NT2/D1 (cell line): Measurements from ENCODE around the gene KAZN.

Experiments used
- DNase-seq: peaks from one replicate; pipeline ENCODE4 v3.0.0-alpha.2; 2011; ENCODE audit warnings: low read depth, low spot score
- H3K27me3 ChIP-seq: 2 replicates; pipeline ENCODE4 v1.6.0; 2011; ENCODE audit warnings: mild to moderate bottlenecking; ENCODE audit not compliant: insufficient read length, insufficient read depth
- H3K36me3 ChIP-seq: 2 replicates; pipeline ENCODE4 v1.6.1; 2011; ENCODE audit warnings: mild to moderate bottlenecking, low read length, mixed read lengths; ENCODE audit not compliant: insufficient read depth, insufficient read length
- H3K4me1 ChIP-seq: 2 replicates; pipeline ENCODE4 v1.5.1; 2011; ENCODE audit not compliant: insufficient read depth, insufficient read length
- H3K4me3 ChIP-seq: 2 replicates; pipeline ENCODE4 v1.5.1; 2011; ENCODE audit warnings: low read depth; ENCODE audit not compliant: insufficient read length
- H3K9ac ChIP-seq: 2 replicates; pipeline ENCODE4 v1.6.0; 2011; ENCODE audit warnings: low read depth; ENCODE audit not compliant: insufficient read length
- H3K9me3 ChIP-seq: 2 replicates; pipeline ENCODE4 v1.5.1; 2011; ENCODE audit warnings: mild to moderate bottlenecking, low read length; ENCODE audit not compliant: insufficient read depth
- SUZ12 ChIP-seq: IDR thresholded peaks from 2 replicates; pipeline ENCODE4 v1.6.1; 2011; ENCODE audit not compliant: insufficient read length, insufficient read depth; ENCODE audit errors: extremely low read depth
- YY1 ChIP-seq: IDR thresholded peaks from 2 replicates; pipeline ENCODE4 v1.6.1; 2011; ENCODE audit not compliant: insufficient read length, insufficient read depth
- ZNF274 ChIP-seq: IDR thresholded peaks from 2 replicates; pipeline ENCODE4 v1.6.1; 2011; ENCODE audit warnings: mild to moderate bottlenecking, low read depth, low read length

The KAZN gene

GRCh38 chr1:14795589-14795988 is 197.1 kb downstream of the KAZN start:
- Histone ChIP-seq H3K4me3 (no peak overlapping the region), H3K27me3 (no peaks in the 10 kb centered on the region), H3K9ac (no peak overlapping the region), H3K36me3 (no peaks in the 10 kb centered on the region), H3K4me1 (no peaks in the 10 kb centered on the region), H3K9me3 (no peaks in the 10 kb centered on the region)
- no peak for TF ChIP-seq SUZ12
- no peak for TF ChIP-seq YY1
- TF ChIP-seq ZNF274, result no peak
- no peak for DNase-seq

GRCh38 chr1:14800014-14800413 is 201.5 kb downstream of the KAZN start:
- no peaks in the 10 kb centered on the region for H3K27me3 ChIP-seq
- no peak for TF ChIP-seq ZNF274
- no peak for TF ChIP-seq SUZ12
- no peak for TF ChIP-seq YY1
- no peaks in the 10 kb centered on the region for H3K9me3 ChIP-seq
- H3K4me1 ChIP-seq, result no peaks in the 10 kb centered on the region
- H3K36me3 ChIP-seq, result no peaks in the 10 kb centered on the region
- no peak overlapping the region for H3K9ac ChIP-seq
- no peak for DNase-seq
- H3K4me3 ChIP-seq, result no peak overlapping the region

- H3K27me3 ChIP-seq, result no peaks in the 10 kb centered on the region
- no peak for TF ChIP-seq ZNF274
- no peak for TF ChIP-seq YY1
- no peak for DNase-seq
- H3K4me3 ChIP-seq, result no peak overlapping the region
- H3K9me3 ChIP-seq, result no peaks in the 10 kb centered on the region
- no peaks in the 10 kb centered on the region for H3K36me3 ChIP-seq
- H3K4me1 ChIP-seq, result no peaks in the 10 kb centered on the region
- no peak overlapping the region for H3K9ac ChIP-seq
These were observed 202.1 kb downstream of the KAZN start for GRCh38 chr1:14800500-14801076.

GRCh38 chr1:14803002-14803789 is 204.7 kb downstream of the KAZN start:
- no peak overlapping the region for H3K4me3 ChIP-seq
- H3K9ac ChIP-seq, result no peak overlapping the region
- no peaks in the 10 kb centered on the region for H3K27me3 ChIP-seq
- H3K4me1 ChIP-seq, result no peaks in the 10 kb centered on the region
- no peaks in the 10 kb centered on the region for H3K36me3 ChIP-seq
- no peak for DNase-seq
- TF ChIP-seq ZNF274, result no peak
- H3K9me3 ChIP-seq, result peaks cover 24% of the 10 kb centered on the region

GRCh38 chr1:14804626-14805025 is 206.1 kb downstream of the KAZN start:
- Histone ChIP-seq H3K9me3 (peaks cover 24% of the 10 kb centered on the region), H3K9ac (no peak overlapping the region), H3K4me1 (no peaks in the 10 kb centered on the region), H3K36me3 (no peaks in the 10 kb centered on the region), H3K4me3 (no peak overlapping the region), H3K27me3 (no peaks in the 10 kb centered on the region)
- DNase-seq, result no peak
- no peak for TF ChIP-seq SUZ12
- TF ChIP-seq YY1, result no peak
- no peak for TF ChIP-seq ZNF274

GRCh38 chr1:14806772-14807171 is 208.3 kb downstream of the KAZN start:
- DNase-seq, result no peak
- peaks cover 24% of the 10 kb centered on the region for H3K9me3 ChIP-seq
- H3K9ac ChIP-seq, result no peak overlapping the region
- H3K4me3 ChIP-seq, result no peak overlapping the region
- no peaks in the 10 kb centered on the region for H3K27me3 ChIP-seq
- H3K4me1 ChIP-seq, result no peaks in the 10 kb centered on the region
- TF ChIP-seq YY1, result no peak
- TF ChIP-seq ZNF274, result no peak
- TF ChIP-seq SUZ12, result no peak
- H3K36me3 ChIP-seq, result no peaks in the 10 kb centered on the region

GRCh38 chr1:14808768-14809167 is 210.3 kb downstream of the KAZN start:
- DNase-seq, result no peak
- Histone ChIP-seq H3K27me3 (no peaks in the 10 kb centered on the region), H3K4me1 (no peaks in the 10 kb centered on the region)

More at GRCh38 chr1:14808768-14809167, 210.3 kb downstream of the KAZN start:
- Histone ChIP-seq H3K4me3 (no peak overlapping the region), H3K36me3 (no peaks in the 10 kb centered on the region), H3K9ac (no peak overlapping the region), H3K9me3 (peaks cover 24% of the 10 kb centered on the region)
- no peak for TF ChIP-seq YY1
- no peak for TF ChIP-seq ZNF274
- no peak for TF ChIP-seq SUZ12
